Prostate gland (tissue), 2 donors: ENCODE results near the gene COL16A1. TPM values are rescaled to one million over a fixed set of nuclear protein-coding genes. Genes with fewer than 3 reads are reported as not detected.

Experiments
- DNase-seq: peaks from one replicate; pipeline ENCODE4 v3.0.0-alpha.2; 2019; ENCODE audit warnings: low spot score
- H3K27ac ChIP-seq, 2 donors: fragments of 200-600 bp; sonication (generic); 2 replicates each; pipeline ENCODE4 v1.5.1; 2017 to 2019
- H3K27me3 ChIP-seq: fragments of 200-600 bp; sonication (generic); replicated peaks from 2 replicates; pipeline ENCODE4 v1.5.1; 2019; ENCODE audit not compliant: insufficient read depth
- H3K36me3 ChIP-seq, 2 donors: fragments of 200-600 bp; sonication (generic); 1 replicate in 1 of 2; 2 replicates in 1 of 2; pipeline versions ENCODE4 v1.5.1 to v1.8.1; 2017 to 2019
- H3K4me1 ChIP-seq: fragments of 200-600 bp; sonication (generic); replicated peaks from 2 replicates; pipeline ENCODE4 v1.5.1; 2019
- H3K4me3 ChIP-seq, 2 donors: fragments of 200-600 bp; sonication (generic); 2 replicates each; pipeline ENCODE4 v1.5.1; 2017 to 2019
- H3K9me3 ChIP-seq: fragments of 200-600 bp; sonication (generic); 2 replicates; pipeline ENCODE4 v1.5.1; 2017
- POLR2A ChIP-seq: fragments of 450-650 bp; IDR thresholded peaks from one replicate; pipeline ENCODE4 v1.6.1; 2016; ENCODE audit warnings: antibody characterized with exemption, mild to moderate bottlenecking
- POLR2AphosphoS5 ChIP-seq: sonication (generic); formaldehyde crosslinking; IDR thresholded peaks from one replicate; pipeline ENCODE4 v1.6.1; 2017; ENCODE audit warnings: antibody characterized with exemption
- WGBS: methylation state at CpG from one replicate; pipeline ENCODE4 v1.1.5; 2018; 5-methylcytosine and 5-hydroxymethylcytosine counted together
- intact Hi-C: fragments of 100-400 bp; cut with DNase I; formaldehyde crosslinking; loops from one replicate; pipeline ENCODE4 v1.14.2; 2022
- total RNA-seq, 2 donors: library from RNA; depleted of rRNA; stranded (reverse); fragments of >200 nt; gene quantifications; one replicate each; pipeline ENCODE4 v1.1.0, GENCODE V29; 2016
- TF ChIP-seq, protein P1 (sequence below), 4 experiments: fragments of 200-600 bp in 2 of 4; fragments of 450-650 bp in 2 of 4; sonication (generic) in 2 of 4; IDR thresholded peaks; 1 replicate in 3 of 4; 2 replicates in 1 of 4; pipeline ENCODE4 v1.5.1; 2016 to 2019; ENCODE audit warnings: antibody characterized with exemption in 4 of 4, mild to moderate bottlenecking in 2 of 4, moderate library complexity in 2 of 4

The COL16A1 gene
- total RNA-seq, 2 donors from 2014 or later = 45.3 to 89.4 TPM

DNA sequence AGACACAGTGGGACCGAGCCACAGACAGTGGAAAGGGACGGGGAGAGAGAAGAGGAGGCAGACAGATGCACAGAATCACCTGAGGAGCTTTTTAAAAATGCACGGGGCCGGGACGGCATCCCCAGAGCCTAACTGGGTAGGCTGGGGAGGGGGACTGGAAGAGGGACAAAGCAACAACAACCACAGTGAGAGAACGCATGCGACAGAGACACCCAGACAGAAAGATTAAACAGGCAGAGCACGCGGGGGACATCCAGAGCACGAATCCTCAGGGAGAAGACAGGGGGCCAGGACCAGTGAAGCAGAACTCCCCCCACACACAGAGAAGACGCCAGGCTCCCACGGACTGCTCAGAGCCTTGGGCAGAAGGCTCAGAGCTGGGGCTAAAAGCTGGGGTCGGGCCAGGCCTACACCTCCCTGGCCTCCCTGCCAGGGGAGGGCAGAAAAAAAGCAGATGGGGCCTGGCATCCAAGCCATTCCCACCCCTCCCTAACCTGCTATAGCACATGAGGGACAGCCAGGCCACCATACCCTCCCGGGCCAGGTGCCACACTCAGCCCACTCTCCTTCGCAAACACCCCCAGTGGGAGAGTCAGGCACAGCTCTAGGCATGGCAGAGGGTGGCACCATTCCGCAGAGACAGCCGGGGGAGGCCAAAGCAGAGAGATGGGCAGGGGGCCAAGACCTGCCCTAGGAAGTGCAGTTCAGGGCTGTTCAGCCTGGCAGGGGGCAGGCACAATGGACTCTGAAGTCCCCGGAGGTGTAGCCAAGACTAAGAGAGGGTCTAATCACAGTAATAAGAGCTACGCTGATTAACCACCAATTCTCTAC, 29.8 kb upstream of the COL16A1 start:
- WGBS = 83% methylated on average over 19 of the region's 19 CpGs
- no peaks in the 10 kb centered on the region for H3K4me1 ChIP-seq
- no peak for DNase-seq
- H3K27ac ChIP-seq = no peak overlapping the region
- no peaks in the 10 kb centered on the region for H3K27me3 ChIP-seq
- intact Hi-C loops = no loop called here
- TF ChIP-seq, protein P1, sequence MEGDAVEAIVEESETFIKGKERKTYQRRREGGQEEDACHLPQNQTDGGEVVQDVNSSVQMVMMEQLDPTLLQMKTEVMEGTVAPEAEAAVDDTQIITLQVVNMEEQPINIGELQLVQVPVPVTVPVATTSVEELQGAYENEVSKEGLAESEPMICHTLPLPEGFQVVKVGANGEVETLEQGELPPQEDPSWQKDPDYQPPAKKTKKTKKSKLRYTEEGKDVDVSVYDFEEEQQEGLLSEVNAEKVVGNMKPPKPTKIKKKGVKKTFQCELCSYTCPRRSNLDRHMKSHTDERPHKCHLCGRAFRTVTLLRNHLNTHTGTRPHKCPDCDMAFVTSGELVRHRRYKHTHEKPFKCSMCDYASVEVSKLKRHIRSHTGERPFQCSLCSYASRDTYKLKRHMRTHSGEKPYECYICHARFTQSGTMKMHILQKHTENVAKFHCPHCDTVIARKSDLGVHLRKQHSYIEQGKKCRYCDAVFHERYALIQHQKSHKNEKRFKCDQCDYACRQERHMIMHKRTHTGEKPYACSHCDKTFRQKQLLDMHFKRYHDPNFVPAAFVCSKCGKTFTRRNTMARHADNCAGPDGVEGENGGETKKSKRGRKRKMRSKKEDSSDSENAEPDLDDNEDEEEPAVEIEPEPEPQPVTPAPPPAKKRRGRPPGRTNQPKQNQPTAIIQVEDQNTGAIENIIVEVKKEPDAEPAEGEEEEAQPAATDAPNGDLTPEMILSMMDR (IDR thresholded peaks at IDR 0.05) = no peak
- TF ChIP-seq POLR2A (no peak), POLR2AphosphoS5 (no peak)
- H3K4me3 ChIP-seq = no peak overlapping the region
- no peaks in the 10 kb centered on the region for H3K36me3 ChIP-seq
- no peaks in the 10 kb centered on the region for H3K9me3 ChIP-seq

DNA sequence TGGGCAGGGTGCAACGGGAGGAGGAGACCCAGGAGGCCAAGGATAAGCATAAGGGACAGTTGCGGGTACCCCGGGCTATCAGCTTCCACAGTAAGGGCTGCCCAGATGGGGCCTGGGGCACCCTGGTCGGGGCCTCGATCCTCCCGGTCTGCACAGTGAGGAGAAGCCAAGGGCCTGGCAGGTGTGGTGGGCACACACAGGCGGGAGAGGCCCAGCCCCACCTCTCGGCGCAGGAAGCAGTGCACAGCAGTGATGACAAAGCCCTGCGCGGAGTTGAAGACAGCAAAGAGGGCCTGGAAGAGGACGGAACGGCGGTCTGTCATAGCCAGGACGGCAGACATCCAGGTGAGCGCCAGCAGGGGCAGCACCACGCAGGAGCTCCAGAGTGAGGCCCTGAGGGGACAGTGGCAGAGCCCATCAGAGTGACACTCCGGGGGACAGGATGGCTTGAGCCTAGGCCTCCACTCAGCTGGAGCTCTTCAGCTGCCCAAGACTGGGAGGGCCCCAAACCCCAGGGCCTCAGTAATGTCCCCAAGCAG, 29.0 kb upstream of the COL16A1 start:
- no peak for TF ChIP-seq POLR2A
- no peak for TF ChIP-seq POLR2AphosphoS5
- TF ChIP-seq, protein P1 (IDR thresholded peaks at IDR 0.05) = no peak

DNA sequence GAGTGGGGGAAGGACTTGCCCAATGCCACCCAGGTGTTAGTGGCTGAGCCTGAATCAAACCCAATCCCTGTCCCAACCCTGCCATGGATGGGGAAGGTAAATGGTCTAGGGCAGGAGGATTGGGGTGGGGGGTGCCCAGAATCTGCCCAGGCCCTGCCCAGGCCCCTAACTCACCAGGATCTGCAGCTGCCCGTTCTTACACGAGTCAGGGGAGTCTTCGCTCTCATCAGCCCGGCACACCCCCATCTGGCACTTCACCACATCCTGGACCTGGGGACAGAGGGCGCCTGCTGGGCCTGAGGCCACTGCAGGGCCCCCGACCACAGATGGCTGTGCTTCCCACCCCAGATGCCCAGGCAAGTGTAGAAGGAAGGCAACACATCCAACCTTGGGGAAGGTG, 28.5 kb upstream of the COL16A1 start:
- Histone ChIP-seq H3K27me3 (no peaks in the 10 kb centered on the region), H3K4me1 (no peaks in the 10 kb centered on the region), H3K4me3 (no peak overlapping the region), H3K27ac (no peak overlapping the region), H3K36me3 (no peaks in the 10 kb centered on the region), H3K9me3 (no peaks in the 10 kb centered on the region)
- intact Hi-C loops = no loop called here
- 84% methylated on average over 6 of the region's 6 CpGs for WGBS
- no peak for DNase-seq
- TF ChIP-seq, protein P1 (IDR thresholded peaks at IDR 0.05) = no peak
- no peak for TF ChIP-seq POLR2AphosphoS5

More for the DNA sequence above, 29.0 kb upstream of the COL16A1 start:
- DNase-seq = no peak
- intact Hi-C loops = no loop called here
- Histone ChIP-seq H3K36me3 (no peaks in the 10 kb centered on the region), H3K4me3 (no peak overlapping the region), H3K27ac (no peak overlapping the region), H3K9me3 (no peaks in the 10 kb centered on the region), H3K4me1 (no peaks in the 10 kb centered on the region), H3K27me3 (no peaks in the 10 kb centered on the region)
- WGBS = 94% methylated on average over 18 of the region's 18 CpGs

DNA sequence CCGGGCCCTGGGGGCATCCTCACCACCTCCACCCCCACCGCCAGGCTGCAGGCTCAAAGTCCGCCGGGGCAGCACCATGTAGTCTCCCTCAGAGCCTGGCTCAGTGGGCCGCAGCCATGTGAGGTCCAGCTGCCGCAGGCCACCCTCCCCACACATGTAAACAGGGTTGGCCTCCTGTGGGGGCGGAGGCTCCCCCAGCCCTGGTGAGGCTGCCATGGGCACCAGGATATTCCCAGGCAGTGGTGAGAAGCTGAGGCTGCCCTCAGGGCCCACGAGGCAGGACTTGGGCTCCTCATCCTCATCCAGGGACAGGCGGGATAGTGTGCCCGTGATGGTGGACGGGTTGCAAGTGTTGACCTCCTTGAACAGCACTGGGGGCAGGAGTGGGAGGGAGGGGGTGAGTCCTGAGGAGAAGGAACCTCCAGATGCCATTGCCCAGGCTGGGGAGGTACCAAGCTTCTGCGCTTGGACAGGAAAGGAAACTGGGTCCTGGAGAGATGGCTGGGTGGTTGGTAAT, 27.3 kb upstream of the COL16A1 start:
- Histone ChIP-seq H3K27ac (no peak overlapping the region), H3K27me3 (no peaks in the 10 kb centered on the region), H3K4me3 (no peak overlapping the region), H3K9me3 (no peaks in the 10 kb centered on the region), H3K4me1 (no peaks in the 10 kb centered on the region), H3K36me3 (no peaks in the 10 kb centered on the region)
- intact Hi-C loops = no loop called here
- DNase-seq = no peak
- TF ChIP-seq POLR2A = no peak
- TF ChIP-seq, protein P1 (IDR thresholded peaks at IDR 0.05) = no peak
- TF ChIP-seq POLR2AphosphoS5 = no peak
- WGBS = 92% methylated on average over 9 of the region's 12 CpGs
